ENCODE measurements around the gene SNX33. TPM values are rescaled to one million over a fixed set of nuclear protein-coding genes. Genes with fewer than 3 reads are reported as not detected.
A peak's percentile ranks its signal among the peaks of the same experiment; 100 is the strongest.

Gene SNX33
- total and polyA plus RNA-seq, 2 of the 13 experiments (the other 11 are each of a cell fraction or from before 2014, with no cell fraction given) = 11.0 to 11.6 TPM

DNA sequence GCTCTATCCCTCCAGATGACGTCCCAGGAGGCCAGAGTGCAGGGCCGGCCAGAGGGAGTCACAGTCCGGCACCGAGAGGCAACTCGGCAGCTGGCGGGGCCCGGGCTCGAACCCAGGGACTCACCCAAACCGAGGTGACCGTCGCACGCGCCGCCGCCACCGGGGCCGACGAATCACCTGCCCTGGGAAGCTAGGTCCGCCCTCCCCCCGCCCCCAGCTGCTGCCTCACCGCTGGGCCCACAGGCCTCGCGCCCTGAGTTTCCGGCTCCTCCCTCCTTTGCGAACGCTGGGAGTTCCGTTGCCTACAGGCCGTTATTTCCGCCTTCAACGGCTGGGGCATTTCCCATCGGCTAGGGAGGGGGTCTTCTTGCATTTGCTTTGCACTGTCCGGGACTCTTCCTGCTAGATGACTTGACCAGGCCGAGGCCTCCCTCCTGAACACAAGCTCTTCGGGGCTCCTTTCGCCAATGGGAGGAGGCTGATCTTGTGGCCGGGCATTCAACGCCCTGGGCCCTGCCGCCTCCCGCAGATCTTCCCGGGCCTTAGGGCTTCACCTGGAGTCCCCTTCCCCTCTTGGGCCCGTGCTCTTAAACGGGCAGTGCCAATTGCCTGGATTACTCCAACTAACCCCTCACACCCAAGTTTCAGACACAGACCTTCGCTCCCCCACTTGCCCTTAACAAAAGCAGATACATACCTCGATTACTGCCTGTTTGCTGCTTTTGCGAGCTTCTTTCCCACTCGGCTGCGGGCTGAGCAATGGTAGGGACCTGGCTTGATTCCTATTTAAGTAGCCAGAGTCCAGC is 22.0 kb upstream of the SNX33 start, which contains the start of gene SNUPN (continued):
- TF ChIP-seq, protein P1, sequence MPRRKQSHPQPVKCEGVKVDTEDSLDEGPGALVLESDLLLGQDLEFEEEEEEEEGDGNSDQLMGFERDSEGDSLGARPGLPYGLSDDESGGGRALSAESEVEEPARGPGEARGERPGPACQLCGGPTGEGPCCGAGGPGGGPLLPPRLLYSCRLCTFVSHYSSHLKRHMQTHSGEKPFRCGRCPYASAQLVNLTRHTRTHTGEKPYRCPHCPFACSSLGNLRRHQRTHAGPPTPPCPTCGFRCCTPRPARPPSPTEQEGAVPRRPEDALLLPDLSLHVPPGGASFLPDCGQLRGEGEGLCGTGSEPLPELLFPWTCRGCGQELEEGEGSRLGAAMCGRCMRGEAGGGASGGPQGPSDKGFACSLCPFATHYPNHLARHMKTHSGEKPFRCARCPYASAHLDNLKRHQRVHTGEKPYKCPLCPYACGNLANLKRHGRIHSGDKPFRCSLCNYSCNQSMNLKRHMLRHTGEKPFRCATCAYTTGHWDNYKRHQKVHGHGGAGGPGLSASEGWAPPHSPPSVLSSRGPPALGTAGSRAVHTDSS (CRISPR knock-in tag; conservative IDR thresholded peaks at IDR 0.05) = no peak
- TF ChIP-seq ZNF644 (CRISPR knock-in tag; IDR thresholded peaks at IDR 0.05; ENCODE audit: low read depth) (no peak), MYC (CRISPR knock-in tag; IDR thresholded peaks at IDR 0.05; ENCODE audit: borderline replicate concordance) (peak; percentile 91), MED13 (CRISPR knock-in tag; IDR thresholded peaks at IDR 0.05) (no peak), EZH2 (conservative IDR thresholded peaks at IDR 0.05; ENCODE audit: low read depth, low read length) (no peak), DMAP1 (CRISPR knock-in tag; IDR thresholded peaks at IDR 0.05) (peak; percentile 59; the same call in 1 of the 2 replicates), KLF6 (CRISPR knock-in tag; IDR thresholded peaks at IDR 0.05) (0 out of 2 replicates have a peak, but pooled peaks have one; percentile 56), XRCC5 (optimal IDR thresholded peaks at IDR 0.05; ENCODE audit: low read length) (no peak), MED8 (CRISPR knock-in tag; IDR thresholded peaks at IDR 0.05; ENCODE audit: insufficient replicate concordance) (peak; percentile 42), SALL2 (CRISPR knock-in tag; IDR thresholded peaks at IDR 0.05) (peak; percentile 51; the same call in 1 of the 2 replicates), DNMT1 (CRISPR knock-in tag; IDR thresholded peaks at IDR 0.05) (no peak), POLR2G (IDR thresholded peaks at IDR 0.05; ENCODE audit: low read depth, low read length) (peak; percentile 91), ZNF614 (CRISPR knock-in tag; IDR thresholded peaks at IDR 0.05; ENCODE audit: borderline replicate concordance) (peak; percentile 63; the same call in 1 of the 2 replicates), ZNF460 (CRISPR knock-in tag; IDR thresholded peaks at IDR 0.05; ENCODE audit: borderline replicate concordance) (peak; percentile 53; the same call in 1 of the 2 replicates), ZNF30 (CRISPR knock-in tag; IDR thresholded peaks at IDR 0.05) (no peak), ZNF749 (CRISPR knock-in tag; IDR thresholded peaks at IDR 0.05; ENCODE audit: borderline replicate concordance) (no peak)
- TF ChIP-seq, protein P2, sequence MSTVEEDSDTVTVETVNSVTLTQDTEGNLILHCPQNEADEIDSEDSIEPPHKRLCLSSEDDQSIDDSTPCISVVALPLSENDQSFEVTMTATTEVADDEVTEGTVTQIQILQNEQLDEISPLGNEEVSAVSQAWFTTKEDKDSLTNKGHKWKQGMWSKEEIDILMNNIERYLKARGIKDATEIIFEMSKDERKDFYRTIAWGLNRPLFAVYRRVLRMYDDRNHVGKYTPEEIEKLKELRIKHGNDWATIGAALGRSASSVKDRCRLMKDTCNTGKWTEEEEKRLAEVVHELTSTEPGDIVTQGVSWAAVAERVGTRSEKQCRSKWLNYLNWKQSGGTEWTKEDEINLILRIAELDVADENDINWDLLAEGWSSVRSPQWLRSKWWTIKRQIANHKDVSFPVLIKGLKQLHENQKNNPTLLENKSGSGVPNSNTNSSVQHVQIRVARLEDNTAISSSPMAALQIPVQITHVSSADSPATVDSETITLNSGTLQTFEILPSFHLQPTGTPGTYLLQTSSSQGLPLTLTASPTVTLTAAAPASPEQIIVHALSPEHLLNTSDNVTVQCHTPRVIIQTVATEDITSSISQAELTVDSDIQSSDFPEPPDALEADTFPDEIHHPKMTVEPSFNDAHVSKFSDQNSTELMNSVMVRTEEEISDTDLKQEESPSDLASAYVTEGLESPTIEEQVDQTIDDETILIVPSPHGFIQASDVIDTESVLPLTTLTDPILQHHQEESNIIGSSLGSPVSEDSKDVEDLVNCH (CRISPR knock-in tag; IDR thresholded peaks at IDR 0.05) = 0 out of 2 replicates have a peak, but pooled peaks have one; percentile 19
- TF ChIP-seq, protein P3, sequence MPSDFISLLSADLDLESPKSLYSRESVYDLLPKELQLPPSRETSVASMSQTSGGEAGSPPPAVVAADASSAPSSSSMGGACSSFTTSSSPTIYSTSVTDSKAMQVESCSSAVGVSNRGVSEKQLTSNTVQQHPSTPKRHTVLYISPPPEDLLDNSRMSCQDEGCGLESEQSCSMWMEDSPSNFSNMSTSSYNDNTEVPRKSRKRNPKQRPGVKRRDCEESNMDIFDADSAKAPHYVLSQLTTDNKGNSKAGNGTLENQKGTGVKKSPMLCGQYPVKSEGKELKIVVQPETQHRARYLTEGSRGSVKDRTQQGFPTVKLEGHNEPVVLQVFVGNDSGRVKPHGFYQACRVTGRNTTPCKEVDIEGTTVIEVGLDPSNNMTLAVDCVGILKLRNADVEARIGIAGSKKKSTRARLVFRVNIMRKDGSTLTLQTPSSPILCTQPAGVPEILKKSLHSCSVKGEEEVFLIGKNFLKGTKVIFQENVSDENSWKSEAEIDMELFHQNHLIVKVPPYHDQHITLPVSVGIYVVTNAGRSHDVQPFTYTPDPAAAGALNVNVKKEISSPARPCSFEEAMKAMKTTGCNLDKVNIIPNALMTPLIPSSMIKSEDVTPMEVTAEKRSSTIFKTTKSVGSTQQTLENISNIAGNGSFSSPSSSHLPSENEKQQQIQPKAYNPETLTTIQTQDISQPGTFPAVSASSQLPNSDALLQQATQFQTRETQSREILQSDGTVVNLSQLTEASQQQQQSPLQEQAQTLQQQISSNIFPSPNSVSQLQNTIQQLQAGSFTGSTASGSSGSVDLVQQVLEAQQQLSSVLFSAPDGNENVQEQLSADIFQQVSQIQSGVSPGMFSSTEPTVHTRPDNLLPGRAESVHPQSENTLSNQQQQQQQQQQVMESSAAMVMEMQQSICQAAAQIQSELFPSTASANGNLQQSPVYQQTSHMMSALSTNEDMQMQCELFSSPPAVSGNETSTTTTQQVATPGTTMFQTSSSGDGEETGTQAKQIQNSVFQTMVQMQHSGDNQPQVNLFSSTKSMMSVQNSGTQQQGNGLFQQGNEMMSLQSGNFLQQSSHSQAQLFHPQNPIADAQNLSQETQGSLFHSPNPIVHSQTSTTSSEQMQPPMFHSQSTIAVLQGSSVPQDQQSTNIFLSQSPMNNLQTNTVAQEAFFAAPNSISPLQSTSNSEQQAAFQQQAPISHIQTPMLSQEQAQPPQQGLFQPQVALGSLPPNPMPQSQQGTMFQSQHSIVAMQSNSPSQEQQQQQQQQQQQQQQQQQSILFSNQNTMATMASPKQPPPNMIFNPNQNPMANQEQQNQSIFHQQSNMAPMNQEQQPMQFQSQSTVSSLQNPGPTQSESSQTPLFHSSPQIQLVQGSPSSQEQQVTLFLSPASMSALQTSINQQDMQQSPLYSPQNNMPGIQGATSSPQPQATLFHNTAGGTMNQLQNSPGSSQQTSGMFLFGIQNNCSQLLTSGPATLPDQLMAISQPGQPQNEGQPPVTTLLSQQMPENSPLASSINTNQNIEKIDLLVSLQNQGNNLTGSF (CRISPR knock-in tag; IDR thresholded peaks at IDR 0.05) = peak; percentile 80
- TF ChIP-seq, protein P4, sequence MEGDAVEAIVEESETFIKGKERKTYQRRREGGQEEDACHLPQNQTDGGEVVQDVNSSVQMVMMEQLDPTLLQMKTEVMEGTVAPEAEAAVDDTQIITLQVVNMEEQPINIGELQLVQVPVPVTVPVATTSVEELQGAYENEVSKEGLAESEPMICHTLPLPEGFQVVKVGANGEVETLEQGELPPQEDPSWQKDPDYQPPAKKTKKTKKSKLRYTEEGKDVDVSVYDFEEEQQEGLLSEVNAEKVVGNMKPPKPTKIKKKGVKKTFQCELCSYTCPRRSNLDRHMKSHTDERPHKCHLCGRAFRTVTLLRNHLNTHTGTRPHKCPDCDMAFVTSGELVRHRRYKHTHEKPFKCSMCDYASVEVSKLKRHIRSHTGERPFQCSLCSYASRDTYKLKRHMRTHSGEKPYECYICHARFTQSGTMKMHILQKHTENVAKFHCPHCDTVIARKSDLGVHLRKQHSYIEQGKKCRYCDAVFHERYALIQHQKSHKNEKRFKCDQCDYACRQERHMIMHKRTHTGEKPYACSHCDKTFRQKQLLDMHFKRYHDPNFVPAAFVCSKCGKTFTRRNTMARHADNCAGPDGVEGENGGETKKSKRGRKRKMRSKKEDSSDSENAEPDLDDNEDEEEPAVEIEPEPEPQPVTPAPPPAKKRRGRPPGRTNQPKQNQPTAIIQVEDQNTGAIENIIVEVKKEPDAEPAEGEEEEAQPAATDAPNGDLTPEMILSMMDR (CRISPR knock-in tag; IDR thresholded peaks at IDR 0.05) = no peak
